ENCODE results near the gene STRA6. TPM values are rescaled to one million over a fixed set of nuclear protein-coding genes. Genes with fewer than 3 reads are reported as not detected.

Gene STRA6
- polyA plus RNA-seq, 2 of the 4 experiments (the other 2 are of a cell fraction) = 35.0 to 70.2 TPM

GRCh38 chr15:74185710-74186348 lies 16.8 kb downstream of the STRA6 start:
- ATAC-seq (peak in 1 of 2 experiments; percentile 10; a peak in 1 of 6 replicates), DNase-seq (ENCODE audit: low read depth in 1 of 2, low spot score in 1 of 2) (no peak), FAIRE-seq (no peak)
- CTCF ChIA-PET = interaction anchor here (0.8 to 1.0 kb wide), 3 partner anchors 10 to 21 kb away, joined by 3 read pairs; no protein-coding TSS in a partner anchor
- Histone ChIP-seq H3K4me3 (no peak overlapping the region), H3K4me1 (peaks cover 17% of the 10 kb centered on the region), H3K4me2 (no peak overlapping the region), H3K9me3 (no peaks in the 10 kb centered on the region), H3K27ac (peak overlapping the region in 1 of 2 experiments; percentile 50; a peak in 1 of 6 replicates)
- POLR2A ChIA-PET = interaction anchor here (2.3 kb wide), 1 partner anchor 10 kb away, joined by 10 read pairs; no protein-coding TSS in a partner anchor
- TF ChIP-seq ATOH8 (CRISPR knock-in tag; IDR thresholded peaks at IDR 0.05; ENCODE audit: low read depth) (no peak), SMC3 (IDR thresholded peaks at IDR 0.05) (no peak), FOSB (CRISPR knock-in tag; IDR thresholded peaks at IDR 0.05) (no peak), E2F6 (IDR thresholded peaks at IDR 0.05; ENCODE audit: borderline replicate concordance, low read depth) (no peak), BHLHE40 (IDR thresholded peaks at IDR 0.05; ENCODE audit: low read depth, low read length) (no peak), ZC3H11A (IDR thresholded peaks at IDR 0.05) (no peak), ZFP36 (IDR thresholded peaks at IDR 0.05; ENCODE audit: borderline replicate concordance, partially characterized antibody) (no peak), BCL3 (IDR thresholded peaks at IDR 0.05) (no peak), MAFK (IDR thresholded peaks at IDR 0.05; ENCODE audit: partially characterized antibody) (no peak), KDM5A (IDR thresholded peaks at IDR 0.05) (no peak), FOSL2 (IDR thresholded peaks at IDR 0.05) (no peak), FOSL2 (CRISPR knock-in tag; IDR thresholded peaks at IDR 0.05) (no peak), NR3C1 (IDR thresholded peaks at IDR 0.05) (no peak)
- WGBS (ENCODE audit: missing lambda C conversion rate) = 70% methylated on average over 8 of the region's 8 CpGs

- H3K9me3 ChIP-seq = no peaks in the 10 kb centered on the region
- H3K4me3 ChIP-seq = no peak overlapping the region
- H3K27ac ChIP-seq = peak overlapping the region in 1 of 2 experiments; percentile 50; a peak in 3 of 6 replicates
- ATAC-seq = no peak
- no peak overlapping the region for H3K4me2 ChIP-seq
- DNase-seq (ENCODE audit: low read depth in 1 of 2, low spot score in 1 of 2) = no peak
- no peak for TF ChIP-seq MAFK (IDR thresholded peaks at IDR 0.05; ENCODE audit: partially characterized antibody)
- TF ChIP-seq ESRRA (IDR thresholded peaks at IDR 0.05; ENCODE audit: borderline replicate concordance, low read length) = no peak
- no peak for TF ChIP-seq BHLHE40 (IDR thresholded peaks at IDR 0.05; ENCODE audit: low read depth, low read length)
- TF ChIP-seq HOXB13 (CRISPR knock-in tag; IDR thresholded peaks at IDR 0.05; ENCODE audit: low read depth) = no peak
- TF ChIP-seq FOSB (CRISPR knock-in tag; IDR thresholded peaks at IDR 0.05) = no peak
- TF ChIP-seq POLR2AphosphoS2 (conservative IDR thresholded peaks at IDR 0.05; ENCODE audit: low read length) = no peak
- no peak for TF ChIP-seq NFE2L2 (conservative IDR thresholded peaks at IDR 0.05; ENCODE audit: low read length)
- TF ChIP-seq MYC (IDR thresholded peaks at IDR 0.05; ENCODE audit: borderline replicate concordance, low read length) = no peak
- TF ChIP-seq ZSCAN20 (CRISPR knock-in tag; IDR thresholded peaks at IDR 0.05) = no peak
- no peak for TF ChIP-seq RCOR1 (IDR thresholded peaks at IDR 0.05; ENCODE audit: low read depth, low read length)
- TF ChIP-seq HMGXB4 (CRISPR knock-in tag; IDR thresholded peaks at IDR 0.05; ENCODE audit: borderline replicate concordance) = no peak
- TF ChIP-seq EHMT2 (IDR thresholded peaks at IDR 0.05; ENCODE audit: low read depth) = no peak
- no peak for TF ChIP-seq HDAC2 (IDR thresholded peaks at IDR 0.05)
- TF ChIP-seq REST (IDR thresholded peaks at IDR 0.05) = no peak
- no peak for TF ChIP-seq TFCP2L1 (CRISPR knock-in tag; IDR thresholded peaks at IDR 0.05)
- TF ChIP-seq POLR2A (IDR thresholded peaks at IDR 0.05; ENCODE audit: low read length) = no peak
- TF ChIP-seq HOXB5 (CRISPR knock-in tag; IDR thresholded peaks at IDR 0.05) = no peak
- TF ChIP-seq HES2 (IDR thresholded peaks at IDR 0.05) = no peak
- no peak for TF ChIP-seq CBX8 (IDR thresholded peaks at IDR 0.05)
- CTCF ChIA-PET = interaction anchor here (0.9 to 1.4 kb wide), 3 partner anchors 19 to 22 kb away, joined by 3 read pairs; no protein-coding TSS in a partner anchor
- no peak for FAIRE-seq
- POLR2A ChIA-PET = interaction anchor here (2.3 kb wide), 1 partner anchor 12 kb away, joined by 10 read pairs; no protein-coding TSS in a partner anchor
- peaks cover 29% of the 10 kb centered on the region for H3K4me1 ChIP-seq
- whole genome bisulfite sequencing (ENCODE audit: missing lambda C conversion rate) = 80% methylated on average over 5 of the region's 12 CpGs
Observed at GRCh38 chr15:74184582-74185091, 17.9 kb downstream of the STRA6 start.
